GM10248 (cell line): ENCODE data around the gene CARNS1.

Experiments
- CTCF ChIA-PET: fragments of 300-600 bp; sonication (Branson Sonifier 250); formaldehyde crosslinking; extraction: SDS; loops from one replicate; lab custom pipeline; 2021; ENCODE audit warnings: antibody characterized with exemption; lab: Yijun Ruan, JAX
- POLR2A ChIA-PET: fragments of 350-650 bp; sonication (Branson Sonifier 250); formaldehyde crosslinking; extraction: SDS; loops from one replicate; lab custom pipeline; 2020; ENCODE audit warnings: antibody characterized with exemption; lab: Yijun Ruan, JAX
- DNase-seq: peaks from one replicate; pipeline ENCODE4 v3.0.0; 2012; ENCODE audit errors: extremely low spot score
- CTCF ChIP-seq: IDR thresholded peaks from 2 replicates; pipeline ENCODE4 v1.5.1; 2012; ENCODE audit warnings: mild to moderate bottlenecking, low read depth; ENCODE audit errors: extremely low read depth, missing control alignments, control extremely low read depth

CARNS1 gene

GRCh38 chr11:67371911-67372320, 43.6 kb upstream of the CARNS1 start:
- TF ChIP-seq CTCF = no peak
- DNase-seq = no peak
- POLR2A ChIA-PET = interaction anchor here (1.6 kb wide), 1 partner anchor 18 kb away, joined by 3 read pairs; the partner anchor contains the start of gene POLD4
- CTCF ChIA-PET = interaction anchor here (1.1 to 42.5 kb wide), 7 partner anchors 5 to 257 kb away, joined by 3 to 1573 read pairs (median 13); partner anchors contain the start of genes CLCF1, NUDT8, POLD4 and PPP1CA

- ChIA-PET POLR2A (interaction anchor here (0.6 to 1.6 kb wide), 3 partner anchors 19 to 30 kb away, joined by 3 read pairs; partner anchors contain the start of gene POLD4), CTCF (interaction anchor here (1.7 to 42.5 kb wide), 5 partner anchors 5 to 257 kb away, joined by 4 to 1573 read pairs (median 31); partner anchors contain the start of genes CLCF1, NUDT8, POLD4 and PPP1CA)
- no peak for TF ChIP-seq CTCF
- no peak for DNase-seq
These were observed 43.0 kb upstream of the CARNS1 start for GRCh38 chr11:67372321-67372992.

GRCh38 chr11:67372993-67373647, 42.4 kb upstream of the CARNS1 start, which contains the start of gene CLCF1:
CLCF1 (minus strand) TSS chr11:67373598; CDS start chr11:67373539, 59 bp downstream.
- POLR2A ChIA-PET = interaction anchor here (0.6 to 1.6 kb wide), 3 partner anchors 20 to 30 kb away, joined by 3 read pairs; partner anchors contain the start of gene POLD4
- peak; percentile 77 for DNase-seq
- CTCF ChIA-PET = interaction anchor here (0.9 to 42.5 kb wide), 7 partner anchors 6 to 256 kb away, joined by 3 to 1573 read pairs (median 4); partner anchors contain the start of genes CLCF1, NUDT8, POLD4 and PPP1CA
- TF ChIP-seq CTCF = no peak

GRCh38 chr11:67373648-67374570, 41.6 kb upstream of the CARNS1 start:
- POLR2A ChIA-PET = interaction anchor here (0.6 kb wide), 1 partner anchor 108 kb away, joined by 4 read pairs; no protein-coding TSS in a partner anchor
- peak; percentile 48 for TF ChIP-seq CTCF
- DNase-seq = peak; percentile 81
- CTCF ChIA-PET = interaction anchor here (0.9 to 42.5 kb wide), 8 partner anchors 7 to 131 kb away, joined by 3 to 1573 read pairs (median 4); partner anchors contain the start of genes CLCF1, PITPNM1, POLD4 and PPP1CA

GRCh38 chr11:67374571-67375281, 40.8 kb upstream of the CARNS1 start:
- TF ChIP-seq CTCF = no peak
- no peak for DNase-seq
- CTCF ChIA-PET = interaction anchor here (0.9 to 42.5 kb wide), 7 partner anchors 8 to 130 kb away, joined by 3 to 1573 read pairs (median 31); partner anchors contain the start of genes CLCF1, PITPNM1, POLD4 and PPP1CA
- POLR2A ChIA-PET = interaction anchor here (0.6 kb wide), 2 partner anchors 107 to 108 kb away, joined by 3 to 4 read pairs; no protein-coding TSS in a partner anchor
